GM18861 (cell line): ENCODE results near the gene GRK5.
A peak's percentile ranks its signal among the peaks of the same experiment; 100 is the strongest.
"Not testable (repeated sequence)": the region's sequence is repeated elsewhere in the genome, so short reads cannot be mapped to it uniquely, and the experiment has no call there.

Source experiments
- ATAC-seq: cut with Tn5 transposase; IDR thresholded peaks from one replicate; pipeline ENCODE4 v1.9.1; 2021; ENCODE audit not compliant: unreplicated experiment

Gene GRK5

GRCh38 chr10:119272338-119272734, 65.0 kb downstream of the GRK5 start:
- not testable (repeated sequence) for ATAC-seq

- ATAC-seq: no peak
These were observed 65.4 kb downstream of the GRK5 start for GRCh38 chr10:119272736-119273135.

DNA sequence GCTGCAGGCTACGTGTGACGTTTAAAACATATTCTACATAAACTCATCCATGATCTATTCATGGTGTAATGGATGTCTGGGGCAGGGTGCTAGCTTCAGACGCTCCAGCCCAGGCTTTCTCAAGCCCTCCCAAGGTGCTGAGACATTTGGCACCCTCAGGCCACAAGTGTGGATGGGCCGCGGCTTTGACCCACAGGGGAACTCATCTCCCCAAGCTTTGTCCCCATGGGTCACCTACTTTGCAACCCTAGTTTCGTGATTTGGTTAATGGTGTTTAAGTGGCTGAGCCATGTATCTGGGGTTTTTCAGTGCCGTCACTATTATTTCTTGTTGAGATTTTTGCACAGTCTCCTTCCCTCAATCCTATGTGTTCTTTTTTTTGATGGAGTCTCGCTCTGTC, 66.0 kb downstream of the GRK5 start:
- no peak for ATAC-seq

DNA sequence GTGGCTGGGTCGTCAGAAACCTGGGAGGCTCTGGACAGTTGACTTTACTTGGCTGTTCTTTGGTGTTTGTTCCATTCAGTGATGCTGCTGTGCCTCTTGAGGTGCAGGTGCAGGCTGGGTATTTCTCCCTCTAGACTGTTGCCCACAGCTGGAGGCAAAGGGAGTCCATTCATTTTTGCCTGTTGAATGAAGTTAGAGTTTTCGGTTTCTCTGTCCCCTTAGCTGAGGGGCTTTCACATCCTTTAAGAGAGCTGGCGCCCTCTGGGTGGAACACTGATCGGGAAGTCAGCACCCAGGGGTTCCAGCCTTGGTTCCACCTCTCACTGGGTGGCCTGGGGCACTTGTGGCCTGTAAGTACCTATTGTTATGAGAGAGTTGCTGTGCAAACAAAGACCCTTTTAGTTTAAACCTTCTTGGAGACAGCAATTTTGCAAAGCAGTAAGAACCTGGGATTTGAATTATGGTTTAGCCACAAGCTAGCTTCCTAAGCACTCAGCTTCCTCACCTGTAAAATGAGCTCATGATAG, 67.2 kb downstream of the GRK5 start:
- no peak for ATAC-seq

GRCh38 chr10:119275085-119275484, 67.7 kb downstream of the GRK5 start:
- ATAC-seq: no peak

GRCh38 chr10:119276194-119276593, 68.8 kb downstream of the GRK5 start:
- ATAC-seq: not testable (repeated sequence)

GRCh38 chr10:119278126-119278709, 70.8 kb downstream of the GRK5 start:
- ATAC-seq: no peak

GRCh38 chr10:119279441-119279840, 72.1 kb downstream of the GRK5 start:
- no peak for ATAC-seq

DNA sequence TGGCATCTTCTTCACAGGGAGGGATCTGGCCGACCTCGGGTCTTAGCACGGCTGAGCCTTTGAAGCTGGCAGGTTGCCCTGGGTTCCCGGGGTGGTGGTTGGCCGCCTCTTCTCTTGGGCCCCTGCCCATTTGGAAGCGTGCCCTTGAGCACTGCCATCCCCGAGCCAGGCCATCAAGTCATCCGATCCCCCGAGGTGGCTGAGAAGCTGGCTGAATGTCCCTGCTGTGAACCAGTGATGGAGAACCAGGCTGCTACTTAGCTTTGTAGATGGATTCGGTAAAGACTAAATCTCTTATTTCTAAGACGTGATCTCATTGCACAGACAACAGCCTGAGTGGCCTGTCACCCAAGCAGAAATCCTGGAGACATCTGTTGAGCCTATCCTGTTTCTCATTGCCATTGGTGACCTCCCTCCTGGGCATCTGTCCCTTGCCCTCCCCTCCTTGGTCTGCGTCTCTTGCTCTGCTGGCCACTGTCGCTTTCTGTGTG, 74.3 kb downstream of the GRK5 start:
- ATAC-seq: no peak

DNA sequence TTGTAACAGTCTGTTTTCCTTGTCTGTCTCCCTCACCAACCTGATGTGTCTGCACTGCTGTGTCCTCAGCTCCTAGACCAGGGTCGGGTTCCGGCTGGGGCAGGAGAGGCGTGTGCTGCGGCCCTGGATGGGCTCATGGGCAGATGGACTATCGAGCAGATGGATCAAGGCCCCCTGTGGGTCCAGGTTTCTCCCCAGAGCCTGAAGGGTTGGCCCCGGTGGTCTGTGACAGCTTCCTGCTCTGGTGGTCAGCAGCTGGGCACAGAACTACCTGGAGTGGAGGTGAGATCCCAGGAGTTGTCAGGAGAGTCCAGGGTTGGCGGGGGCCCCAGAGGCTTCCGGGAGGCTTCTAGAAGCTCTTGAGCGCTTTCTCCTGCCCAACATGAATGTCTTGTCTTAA, 75.1 kb downstream of the GRK5 start:
- ATAC-seq: no peak

DNA sequence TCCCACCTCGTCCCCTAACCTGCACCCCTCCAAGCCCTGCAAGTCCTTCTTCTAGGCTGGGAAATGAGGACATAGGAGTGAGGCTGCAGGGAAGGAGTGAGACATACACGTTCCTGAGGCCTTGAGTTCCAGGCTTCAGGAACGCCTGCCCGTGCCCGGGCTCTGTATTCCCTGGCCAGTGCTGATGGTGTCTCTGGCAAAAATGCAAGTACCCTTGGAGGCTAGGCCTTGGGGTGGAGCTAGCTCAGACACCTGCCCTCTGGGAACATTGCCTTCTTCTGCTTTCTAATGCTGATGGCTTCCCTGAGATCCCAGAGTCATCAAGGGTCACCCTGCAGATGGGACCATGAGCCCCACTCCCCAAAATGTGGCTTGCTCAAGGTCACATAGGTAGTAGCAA, 76.0 kb downstream of the GRK5 start:
- ATAC-seq: no peak

DNA sequence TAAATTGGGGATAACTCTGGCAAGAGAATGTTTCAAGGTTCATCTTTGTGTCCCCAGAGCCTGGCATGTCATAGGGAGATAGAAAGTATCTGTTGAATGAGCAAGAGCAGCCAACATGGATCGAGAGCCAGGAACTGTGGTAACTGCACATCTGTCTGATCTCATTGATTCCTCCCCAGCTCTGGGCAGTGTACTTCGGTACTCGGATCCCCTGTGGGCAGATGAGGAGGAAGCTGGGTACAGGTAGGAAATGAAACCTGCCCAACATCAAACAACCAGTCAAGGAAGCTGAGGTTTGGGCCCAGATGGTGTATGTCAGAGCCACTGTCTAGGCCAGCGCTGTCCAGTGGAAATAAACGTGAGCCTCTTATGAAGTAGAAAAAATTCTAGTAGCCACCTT, 76.4 kb downstream of the GRK5 start:
- ATAC-seq: peak; percentile 78

DNA sequence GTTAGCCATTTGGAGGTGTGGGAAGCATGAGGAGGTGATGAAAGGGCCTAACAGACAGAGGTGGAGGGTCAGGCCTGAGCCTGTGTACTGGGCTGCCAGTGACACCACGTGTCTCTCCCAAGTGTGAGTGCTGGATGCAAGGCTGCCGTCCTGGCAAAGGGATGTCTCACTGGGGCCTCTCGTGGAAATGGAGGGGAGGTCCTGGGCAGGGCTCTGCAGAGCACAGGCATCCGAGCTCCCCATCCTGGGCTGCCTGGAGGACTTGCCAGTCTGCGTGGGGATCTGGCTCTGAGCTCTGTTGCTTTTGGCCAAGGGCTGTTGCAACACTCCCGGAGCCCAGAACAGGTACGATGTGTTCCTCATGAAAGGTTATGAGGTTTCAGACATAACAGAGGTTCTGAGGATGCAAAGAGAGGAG, 77.3 kb downstream of the GRK5 start:
- ATAC-seq: no peak

DNA sequence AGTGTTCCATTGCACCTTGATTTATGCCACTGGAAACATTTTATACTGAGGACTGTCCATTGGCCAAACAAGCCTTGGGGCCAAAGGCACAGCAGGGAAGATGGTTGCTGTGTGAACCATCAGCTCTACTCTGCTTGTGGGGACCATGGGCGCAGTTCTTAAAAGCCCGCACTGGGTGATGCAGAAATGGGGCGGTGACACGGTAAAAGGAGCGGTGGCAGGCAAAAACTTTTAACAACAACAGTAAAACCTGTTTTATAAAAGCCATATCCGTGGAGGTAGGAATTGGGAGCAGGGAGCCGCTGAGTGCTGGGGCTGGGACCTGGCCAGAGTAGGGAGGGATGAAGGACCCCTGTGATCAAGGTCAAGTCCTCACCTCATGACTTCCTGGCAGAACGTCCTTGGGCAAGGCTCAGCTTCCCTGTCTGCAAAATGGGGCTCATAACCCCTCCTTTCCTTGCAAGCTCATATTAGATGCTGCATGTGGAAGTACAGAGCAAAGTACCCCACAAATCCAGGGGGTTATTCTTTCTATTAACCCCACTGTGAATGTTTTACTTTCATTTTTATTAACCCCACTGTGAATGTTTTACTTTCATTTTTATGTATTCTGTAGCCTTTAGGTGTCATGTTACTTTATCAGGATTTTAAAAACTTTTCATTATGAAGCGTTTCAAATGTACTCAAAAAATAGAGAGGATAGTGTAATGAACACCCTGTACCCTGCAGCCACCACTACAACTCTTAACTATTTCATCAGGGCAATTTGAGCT, 78.3 kb downstream of the GRK5 start:
- no peak for ATAC-seq

- no peak for ATAC-seq
These were observed 79.1 kb downstream of the GRK5 start for GRCh38 chr10:119286516-119286915.

DNA sequence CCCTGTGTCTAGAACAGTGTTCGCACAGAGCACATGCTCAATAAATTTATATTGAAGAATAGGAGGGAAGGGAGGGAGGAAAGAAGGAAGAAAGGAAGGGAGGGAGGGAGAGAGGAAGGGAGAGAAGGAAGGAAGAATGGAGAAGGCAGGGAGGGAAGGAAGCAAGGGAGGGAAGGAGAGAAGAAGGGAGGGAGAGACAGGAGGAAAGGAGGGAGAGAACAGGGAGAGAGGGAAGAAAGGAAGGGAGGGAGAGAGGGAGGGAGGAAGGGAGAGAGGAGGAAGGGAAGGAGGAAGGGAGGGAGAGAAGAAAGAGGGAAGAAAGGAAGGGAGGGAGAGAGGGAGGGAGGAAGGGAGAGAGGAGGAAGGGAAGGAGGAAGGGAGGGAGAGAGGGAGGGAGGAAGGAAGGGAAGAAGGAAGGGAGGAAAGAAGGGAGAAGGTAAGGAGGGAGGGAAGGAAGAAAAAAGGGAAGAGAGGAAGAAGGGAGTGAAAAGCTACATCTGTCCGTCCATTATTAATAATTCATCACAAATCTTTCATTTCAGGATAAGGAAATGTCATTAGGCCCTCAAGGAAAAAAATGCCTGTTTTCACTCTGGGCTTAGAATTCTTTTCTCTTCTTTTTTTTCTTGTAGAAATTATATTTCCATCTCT, 79.7 kb downstream of the GRK5 start:
- no peak for ATAC-seq

DNA sequence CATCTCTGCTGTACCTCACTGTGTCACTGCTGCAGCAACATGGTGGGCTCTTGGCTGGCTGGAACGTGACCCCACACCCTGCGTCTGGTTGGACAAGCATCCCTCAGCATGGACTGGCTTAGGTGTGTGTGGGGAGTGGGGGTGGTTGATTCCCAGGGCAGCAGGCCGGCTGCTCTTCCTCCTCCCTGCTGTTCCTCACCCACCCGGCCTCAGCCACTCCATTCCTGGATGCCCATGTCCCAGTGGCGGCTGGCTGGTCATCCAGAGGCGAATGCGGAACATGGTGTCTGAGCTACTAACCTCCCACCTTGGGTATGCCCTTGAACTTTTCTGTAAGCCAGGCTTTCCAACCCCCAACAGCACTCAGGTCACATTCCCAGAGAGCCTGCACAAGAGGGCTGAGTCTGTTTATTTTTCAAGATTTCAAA, 81.2 kb downstream of the GRK5 start:
- no peak for ATAC-seq

DNA sequence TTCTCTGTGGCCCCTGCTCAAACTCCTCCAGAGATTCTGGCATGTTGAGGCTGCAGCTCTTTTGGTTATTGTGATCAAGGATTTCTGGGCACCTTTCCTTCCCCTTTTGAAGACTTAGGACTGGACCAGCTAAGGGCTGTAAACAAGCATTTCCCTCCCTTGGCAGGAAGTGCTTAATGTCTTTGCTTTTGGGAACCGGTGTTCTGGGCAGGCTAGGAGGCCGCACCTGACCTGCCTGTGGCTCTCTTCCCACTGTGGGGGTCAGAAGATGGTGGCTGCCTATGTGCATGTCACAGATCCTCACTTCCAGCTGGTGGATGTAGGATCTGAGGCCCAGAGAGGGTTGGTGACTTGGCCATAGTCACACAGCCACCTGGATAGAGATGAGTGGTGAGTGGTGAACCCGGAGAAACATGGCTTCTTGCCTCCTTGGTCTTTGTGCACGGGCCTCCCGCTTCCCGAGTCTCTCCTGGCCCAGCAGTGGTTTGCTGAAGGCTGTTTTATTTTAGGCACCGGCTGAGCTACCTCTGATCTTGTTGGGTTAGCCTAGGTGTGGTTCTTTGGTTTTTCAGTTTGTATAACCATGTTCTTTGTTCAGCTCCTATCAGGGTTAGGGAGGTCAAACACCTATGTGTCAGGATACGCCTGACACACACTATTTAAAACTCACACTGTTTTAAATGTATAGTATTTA, 82.0 kb downstream of the GRK5 start:
- ATAC-seq: no peak

DNA sequence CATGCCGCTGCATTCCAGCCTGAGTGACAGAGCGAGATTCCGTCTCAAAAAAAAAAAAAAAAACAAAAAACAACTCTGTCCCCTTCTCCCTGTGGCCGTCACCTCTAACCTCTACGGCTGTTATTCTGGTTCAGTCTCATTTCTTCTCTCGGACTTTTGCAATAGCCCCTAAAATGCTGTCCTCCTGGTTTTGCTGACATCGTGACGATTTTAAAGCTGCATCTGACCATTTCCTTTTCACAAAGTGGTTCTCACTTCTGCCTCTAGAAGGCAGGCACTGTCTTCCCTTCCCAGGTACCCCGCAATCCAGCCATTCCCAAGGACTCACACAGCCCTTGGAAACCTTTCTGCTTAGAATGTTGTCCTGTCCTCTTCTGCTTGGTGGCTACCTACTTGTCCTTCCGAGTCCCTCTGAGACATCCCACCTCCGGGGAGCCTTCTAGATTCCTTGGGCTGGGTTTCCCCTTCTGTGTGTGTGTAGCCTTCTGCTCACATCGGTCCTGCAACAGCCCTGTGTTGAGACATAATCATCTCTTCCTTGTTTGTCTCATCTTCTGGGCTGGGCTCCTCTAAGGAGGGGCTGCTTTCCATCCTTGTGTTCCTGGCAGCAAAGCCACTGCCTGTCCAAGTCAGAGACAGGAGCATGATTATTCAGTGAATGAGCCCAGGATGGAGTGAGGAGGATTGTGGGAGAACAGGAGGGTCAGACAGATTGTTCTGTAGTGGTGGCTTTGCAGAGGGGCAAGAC, 83.1 kb downstream of the GRK5 start:
- ATAC-seq: no peak

DNA sequence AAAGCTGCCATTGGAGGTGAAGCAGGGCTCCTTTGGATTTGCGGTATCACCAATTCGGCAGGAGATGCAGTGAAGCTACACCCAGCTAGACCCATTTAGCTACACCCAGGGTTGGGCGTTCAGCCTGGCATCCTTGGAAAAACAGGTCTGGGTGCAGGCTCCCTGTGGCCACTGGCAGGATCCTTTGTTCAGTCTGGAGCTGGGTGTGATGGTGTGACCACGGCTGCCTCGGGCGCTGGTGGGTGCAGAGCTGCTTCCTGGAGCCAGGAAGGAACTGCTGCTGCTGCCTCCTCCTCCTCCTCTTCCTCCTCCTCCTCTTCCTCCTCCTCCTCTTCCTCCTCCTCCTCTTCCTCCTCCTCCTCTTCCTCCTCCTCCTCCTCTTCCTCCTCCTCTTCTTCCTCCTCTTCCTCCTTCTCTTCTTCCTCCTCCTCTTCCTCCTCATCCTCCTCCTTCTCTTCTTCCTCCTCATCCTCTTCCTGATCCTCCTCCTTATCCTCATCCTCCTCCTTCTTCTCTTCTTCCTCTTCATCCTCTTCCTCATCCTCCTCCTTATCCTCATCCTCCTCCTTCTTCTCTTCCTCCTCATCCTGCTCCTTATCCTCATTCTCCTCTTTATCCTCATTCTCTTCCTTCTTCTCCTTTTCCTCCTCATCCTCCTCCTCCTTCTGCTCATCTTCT, 84.0 kb downstream of the GRK5 start:
- no peak for ATAC-seq
